IPS-NIHi7 (cell line): ENCODE data around the gene ACSBG1.
"Not testable (repeated sequence)": the region's sequence is repeated elsewhere in the genome, so short reads cannot be mapped to it uniquely, and the experiment has no call there.

Experiments used
- DNase-seq: peaks from one replicate; pipeline ENCODE4 v3.0.0; 2012; ENCODE audit warnings: mixed read lengths; ENCODE audit errors: extremely low spot score

Gene ACSBG1

GRCh38 chr15:78249131-78249530, 14.8 kb upstream of the ACSBG1 start:
- DNase-seq: no peak

GRCh38 chr15:78247911-78248310, 13.5 kb upstream of the ACSBG1 start:
- no peak for DNase-seq

GRCh38 chr15:78245976-78246620, 11.7 kb upstream of the ACSBG1 start:
- not testable (repeated sequence) for DNase-seq

- DNase-seq: not testable (repeated sequence)
Measured at GRCh38 chr15:78245392-78245791, 11.0 kb upstream of the ACSBG1 start.

GRCh38 chr15:78244893-78245292, 10.5 kb upstream of the ACSBG1 start:
- no peak for DNase-seq

GRCh38 chr15:78244101-78244500, 9.7 kb upstream of the ACSBG1 start:
- no peak for DNase-seq

- peak; percentile 78 for DNase-seq
Measured at GRCh38 chr15:78243491-78243941, 9.2 kb upstream of the ACSBG1 start.

GRCh38 chr15:78243058-78243457, 8.7 kb upstream of the ACSBG1 start:
- DNase-seq: no peak

GRCh38 chr15:78242128-78242527, 7.8 kb upstream of the ACSBG1 start:
- peak; percentile 55 for DNase-seq

GRCh38 chr15:78241017-78241416, 6.7 kb upstream of the ACSBG1 start:
- peak; percentile 95 for DNase-seq

GRCh38 chr15:78239811-78240210, 5.4 kb upstream of the ACSBG1 start:
- no peak for DNase-seq

GRCh38 chr15:78237146-78237545, 2.8 kb upstream of the ACSBG1 start:
- DNase-seq: no peak

- DNase-seq: no peak
Measured at GRCh38 chr15:78236491-78236890, 2.1 kb upstream of the ACSBG1 start.

- DNase-seq: no peak
Measured at GRCh38 chr15:78233496-78233895, 869 bp downstream of the ACSBG1 start.

GRCh38 chr15:78232951-78233350, 1.4 kb downstream of the ACSBG1 start:
- no peak for DNase-seq

GRCh38 chr15:78229431-78230406, 4.6 kb downstream of the ACSBG1 start:
- no peak for DNase-seq

GRCh38 chr15:78228356-78228996, 5.9 kb downstream of the ACSBG1 start:
- no peak for DNase-seq

- DNase-seq: no peak
Measured at GRCh38 chr15:78225783-78226541, 8.4 kb downstream of the ACSBG1 start.

GRCh38 chr15:78224023-78224411, 10.3 kb downstream of the ACSBG1 start:
- DNase-seq: no peak

- no peak for DNase-seq
Measured at GRCh38 chr15:78223396-78224022, 10.9 kb downstream of the ACSBG1 start.

- no peak for DNase-seq
Measured at GRCh38 chr15:78222745-78223395, 11.5 kb downstream of the ACSBG1 start.
